Tibial artery (tissue), 4 donors: Measurements from ENCODE around the gene VSTM1.

ENCODE experiments used
- DNase-seq, 2 donors: peaks; one replicate each; pipeline ENCODE4 v3.0.0-alpha.2; 2019
- H3K27ac ChIP-seq, 2 donors: fragments of 200-600 bp; sonication (generic) in 1 of 2; 1 replicate in 1 of 2; 2 replicates in 1 of 2; pipeline ENCODE4 v1.5.1; 2018 to 2019; ENCODE audit warnings: mild to moderate bottlenecking in 1 of 2
- H3K27me3 ChIP-seq, 2 donors: fragments of 200-600 bp; sonication (generic) in 1 of 2; one replicate each; pipeline versions ENCODE4 v1.5.1 to v1.6.0; 2016 to 2019
- H3K36me3 ChIP-seq, 3 donors: fragments of 200-600 bp; sonication (generic) in 2 of 3; one replicate each; pipeline ENCODE4 v1.5.1; 2016 to 2019; ENCODE audit warnings: mild to moderate bottlenecking in 2 of 3
- H3K4me1 ChIP-seq, 4 donors: fragments of 200-600 bp; sonication (generic) in 2 of 4; 1 replicate in 3 of 4; 2 replicates in 1 of 4; pipeline ENCODE4 v1.5.1; 2016 to 2019
- H3K4me3 ChIP-seq, 2 donors: fragments of 200-600 bp; sonication (generic) in 1 of 2; 1 replicate in 1 of 2; 2 replicates in 1 of 2; pipeline ENCODE4 v1.5.1; 2018 to 2019; ENCODE audit warnings: mild to moderate bottlenecking in 2 of 2
- H3K9me3 ChIP-seq, 3 donors: fragments of 200-600 bp; sonication (generic) in 1 of 3; one replicate each; pipeline ENCODE4 v1.5.1; 2016 to 2019
- CTCF ChIP-seq, 2 experiments: fragments of 200-600 bp in 1 of 2; fragments of 450-650 bp in 1 of 2; IDR thresholded peaks; one replicate each; pipeline ENCODE4 v1.5.1; 2017 to 2019; ENCODE audit warnings: antibody characterized with exemption in 2 of 2, mild to moderate bottlenecking in 1 of 2, moderate library complexity in 1 of 2
- intact Hi-C: fragments of 100-400 bp; cut with DNase I; formaldehyde crosslinking; loops from one replicate; pipeline ENCODE4 v1.15.0; 2023; ENCODE audit warnings: low total_unique reads

VSTM1 gene

DNA sequence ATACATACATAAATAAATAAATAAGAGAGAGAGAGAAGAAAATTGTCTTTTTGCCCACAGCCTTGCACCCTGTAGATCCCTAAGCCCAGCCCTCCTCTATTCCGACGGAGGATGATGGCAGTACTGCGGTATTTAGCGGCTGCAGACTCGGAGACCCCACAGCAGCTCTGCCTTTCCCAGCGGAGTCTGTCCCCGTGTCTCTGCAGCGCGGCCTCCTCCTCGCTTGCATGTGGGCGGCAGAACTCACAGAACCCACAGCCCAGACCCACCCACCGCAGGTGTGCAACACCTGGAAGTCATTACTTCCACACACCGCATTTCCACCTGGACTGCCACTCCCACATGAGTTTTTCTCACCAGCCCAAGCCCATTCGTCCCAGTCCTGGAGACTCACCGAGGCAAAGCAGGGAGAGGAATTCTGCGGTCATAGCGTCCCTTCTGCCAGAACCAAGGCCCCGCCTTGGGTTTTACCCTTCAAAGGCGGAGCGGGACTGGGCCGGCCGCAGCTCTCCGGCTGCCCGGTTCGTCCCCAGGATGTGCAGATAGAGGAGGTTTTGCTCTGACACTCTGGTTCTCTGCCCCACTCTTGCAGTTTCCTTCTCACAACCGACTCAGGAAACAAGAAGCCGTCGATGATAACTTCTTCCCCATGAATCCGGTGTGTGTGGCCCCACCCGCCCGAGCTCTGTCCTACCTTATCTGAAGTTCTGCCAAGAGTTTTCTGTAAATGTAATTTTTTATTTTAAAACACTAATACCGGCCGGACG is at the start of gene VSTM1:
Gene VSTM1, minus strand, starts transcription at position 548 of the 767 bp plus-strand sequence. Its CDS starts 120 bp downstream, at position 428.
- H3K4me3 ChIP-seq, result no peak within 1 kb of the TSS
- DNase-seq, result no peak
- no peaks in the 10 kb centered on the region for H3K36me3 ChIP-seq
- no peak within 1 kb of the TSS for H3K27ac ChIP-seq
- peaks cover 0 to 6% of the 10 kb centered on the region in 2 donors for H3K27me3 ChIP-seq
- no peak for TF ChIP-seq CTCF (IDR thresholded peaks at IDR 0.05)
- intact Hi-C loops, result no loop called here
- H3K9me3 ChIP-seq, result no peaks in the 10 kb centered on the region
- H3K4me1 ChIP-seq, result no peaks in the 10 kb centered on the region

DNA sequence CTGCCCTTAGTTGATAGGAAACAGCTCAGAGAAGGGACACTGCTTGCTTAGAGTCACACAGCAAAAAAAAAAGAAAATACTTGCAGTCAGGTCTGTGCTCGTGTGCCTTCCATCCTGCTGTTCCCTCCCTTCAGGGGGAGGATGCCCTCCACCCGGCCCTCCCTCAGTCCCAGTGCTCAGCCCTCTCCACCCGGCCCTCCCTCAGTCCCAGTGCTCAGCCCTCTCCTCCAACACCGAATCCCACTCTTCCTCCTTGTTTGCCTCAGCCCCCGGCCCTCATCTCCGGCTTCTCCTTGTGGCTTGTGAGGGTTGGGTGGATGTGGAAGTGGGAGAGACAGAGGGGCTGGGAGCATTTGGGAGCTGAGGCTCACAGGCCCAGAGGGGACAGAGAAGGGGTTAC is 46.0 kb upstream of the VSTM1 start:
- H3K36me3 ChIP-seq, result peaks cover 44 to 60% (median 55%) of the 10 kb centered on the region in 3 donors
- H3K4me3 ChIP-seq, result no peak overlapping the region
- H3K27me3 ChIP-seq, result no peaks in the 10 kb centered on the region
- peaks cover 0 to 10% (median 9%) of the 10 kb centered on the region in 4 donors for H3K4me1 ChIP-seq
- no peaks in the 10 kb centered on the region for H3K9me3 ChIP-seq
- no peak for TF ChIP-seq CTCF (IDR thresholded peaks at IDR 0.05)
- no peak for DNase-seq
- intact Hi-C loops, result no loop called here
- H3K27ac ChIP-seq, result no peak overlapping the region

DNA sequence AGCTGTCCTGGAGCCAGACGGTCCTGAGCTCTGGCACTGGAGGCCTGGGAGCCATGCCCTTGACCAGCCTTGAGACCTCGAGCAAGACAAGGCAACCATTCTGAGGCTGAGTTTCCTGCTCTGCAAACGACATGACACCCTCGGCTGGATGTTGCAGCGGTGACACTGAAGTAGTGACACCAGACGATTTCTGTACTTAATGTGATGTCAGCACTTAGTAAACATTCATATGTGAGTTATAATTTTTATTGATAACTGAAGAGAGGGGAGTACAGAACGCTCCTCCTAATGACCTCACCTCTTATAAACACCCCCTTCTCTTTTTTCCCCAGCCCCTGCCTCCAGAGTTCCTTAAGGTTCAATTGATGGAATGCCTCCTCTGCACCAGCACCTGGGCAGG is 44.8 kb upstream of the VSTM1 start:
- no peak for TF ChIP-seq CTCF (IDR thresholded peaks at IDR 0.05)
- peaks cover 0 to 12% (median 3%) of the 10 kb centered on the region in 4 donors for H3K4me1 ChIP-seq
- H3K4me3 ChIP-seq, result no peak overlapping the region
- no peaks in the 10 kb centered on the region for H3K27me3 ChIP-seq
- intact Hi-C loops, result no loop called here
- no peak overlapping the region for H3K27ac ChIP-seq
- DNase-seq, result no peak
- peaks cover 44 to 60% (median 55%) of the 10 kb centered on the region in 3 donors for H3K36me3 ChIP-seq
- H3K9me3 ChIP-seq, result no peaks in the 10 kb centered on the region

DNA sequence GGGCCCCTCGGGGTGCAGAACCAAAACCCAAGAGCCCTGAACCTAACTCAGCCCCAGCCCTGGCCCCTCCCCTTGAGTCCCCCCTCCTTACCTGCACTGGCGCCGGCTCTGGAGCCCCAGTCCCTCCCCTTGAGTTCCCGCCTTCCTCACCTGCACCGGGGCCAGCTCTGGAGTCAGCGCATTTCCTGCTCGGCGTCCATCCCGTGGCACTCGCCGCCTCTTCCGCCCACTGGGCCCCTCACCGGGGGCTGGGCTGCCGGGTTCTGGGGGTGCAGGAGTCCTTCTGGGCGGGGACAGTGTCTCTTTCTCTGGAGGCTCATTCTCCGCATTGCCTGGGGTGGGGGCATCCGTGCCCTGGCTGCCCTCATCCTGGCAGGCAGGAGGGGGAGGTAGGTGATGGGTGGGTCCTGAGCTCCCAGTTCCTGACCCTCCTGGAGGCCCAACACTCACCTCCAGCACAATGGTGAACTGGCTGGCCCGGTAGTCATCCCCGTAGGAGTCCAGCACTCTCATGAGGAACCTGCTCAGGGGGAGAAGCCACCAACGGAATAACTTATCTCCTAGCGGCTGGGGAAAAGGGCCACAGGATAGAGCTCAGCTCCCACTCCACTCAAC is 44.3 kb upstream of the VSTM1 start:
- intact Hi-C loops, result no loop called here
- H3K9me3 ChIP-seq, result no peaks in the 10 kb centered on the region
- H3K4me3 ChIP-seq, result no peak overlapping the region
- H3K27ac ChIP-seq, result no peak overlapping the region
- no peak for DNase-seq
- no peaks in the 10 kb centered on the region for H3K27me3 ChIP-seq
- H3K36me3 ChIP-seq, result peaks cover 44 to 60% (median 55%) of the 10 kb centered on the region in 3 donors
- H3K4me1 ChIP-seq, result peaks cover 0 to 16% (median 7%) of the 10 kb centered on the region in 4 donors
- TF ChIP-seq CTCF (IDR thresholded peaks at IDR 0.05), result no peak

DNA sequence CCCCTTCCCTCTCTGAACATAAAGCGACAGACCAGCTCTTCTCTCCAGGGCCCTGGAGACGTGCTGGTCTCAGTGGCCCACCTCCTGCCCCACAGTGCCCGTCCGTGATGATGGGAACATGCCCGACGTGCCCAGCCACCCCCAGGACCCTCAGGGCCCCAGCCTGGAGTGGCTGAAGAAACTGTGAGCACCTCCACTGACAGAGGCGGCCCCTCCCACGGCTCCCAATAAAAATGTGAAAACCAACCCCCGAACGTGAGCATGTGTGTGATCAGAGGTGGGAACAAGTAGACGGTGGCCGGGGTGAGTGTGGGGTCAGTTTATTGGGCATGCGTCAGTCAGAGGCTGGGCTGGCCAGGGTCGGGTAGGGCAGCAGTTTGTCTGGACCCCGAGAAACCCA is 43.0 kb upstream of the VSTM1 start:
- intact Hi-C loops, result no loop called here

More for the DNA sequence above, 43.0 kb upstream of the VSTM1 start:
- H3K4me3 ChIP-seq, result no peak overlapping the region
- TF ChIP-seq CTCF (IDR thresholded peaks at IDR 0.05), result no peak
- H3K4me1 ChIP-seq, result peaks cover 0 to 22% (median 10%) of the 10 kb centered on the region in 4 donors
- no peak for DNase-seq
- H3K27me3 ChIP-seq, result no peaks in the 10 kb centered on the region
- no peak overlapping the region for H3K27ac ChIP-seq
- H3K9me3 ChIP-seq, result no peaks in the 10 kb centered on the region
- peaks cover 44 to 60% (median 50%) of the 10 kb centered on the region in 3 donors for H3K36me3 ChIP-seq
